GM12878 (cell line): ENCODE results near the gene ZSWIM7. TPM values are rescaled to one million over a fixed set of nuclear protein-coding genes. Genes with fewer than 3 reads are reported as not detected.

Experiments used
- ATAC-seq: fragments of 200-7000 bp; cut with Tn5 transposase; 3 replicates; pipeline ENCODE4 v1.9.1; 2020; ENCODE audit warnings: mild to moderate bottlenecking, moderate library complexity
- BruUV-seq: library from RNA; stranded (reverse); fragments of 400-500 nt; replicated peaks from 2 replicates; lab custom pipeline; 2021; lab: Mats Ljungman, UMichigan
- CTCF ChIA-PET: fragments of 300-600 bp; sonication (Branson Sonifier 250); formaldehyde crosslinking; extraction: SDS; loops from one replicate; lab custom pipeline; 2021; ENCODE audit warnings: inconsistent platforms; lab: Yijun Ruan, JAX
- POLR2A ChIA-PET: fragments of 350-600 bp; formaldehyde crosslinking; extraction: SDS; loops from one replicate; lab custom pipeline; 2021; ENCODE audit warnings: inconsistent platforms; lab: Charles Lee
- RAD21 ChIA-PET: fragments of 300-600 bp; sonication (Branson Sonifier 250); formaldehyde crosslinking; loops from one replicate; lab custom pipeline; 2023; ENCODE audit warnings: antibody characterized with exemption; ENCODE audit not compliant: unreplicated experiment; lab: Charles Lee
- SMC1A ChIA-PET: fragments of 300-600 bp; sonication (Branson Sonifier 250); formaldehyde crosslinking; loops from one replicate; lab custom pipeline; 2023; ENCODE audit not compliant: unreplicated experiment, uncharacterized antibody; lab: Charles Lee
- DNase-seq: peaks from one replicate; pipeline ENCODE4 v3.0.0-alpha.2; 2011; ENCODE audit warnings: low read depth, low spot score
- FAIRE-seq: peaks from 3 replicates; lab custom pipeline; 2011; peaks lifted over from hg19 to GRCh38; lab: Jason Lieb, UNC
- H2AFZ ChIP-seq: 2 replicates; pipeline ENCODE4 v1.6.0; 2011; ENCODE audit warnings: low read depth, low read length, control low read depth; ENCODE audit not compliant: control insufficient read depth
- H3K27ac ChIP-seq: 2 replicates; pipeline ENCODE4 v1.5.1; 2011; ENCODE audit warnings: control low read depth; ENCODE audit not compliant: control insufficient read depth, insufficient read depth
- H3K27me3 ChIP-seq, 2 experiments: replicated peaks in 1 of 2; 2 replicates each; pipeline versions ENCODE4 v1.6.0 to v1.6.1; 2011; ENCODE audit warnings: low read length in 1 of 2; ENCODE audit not compliant: control insufficient read depth in 2 of 2, insufficient read depth in 2 of 2
- H3K36me3 ChIP-seq, 2 experiments: 2 replicates each; pipeline ENCODE4 v1.5.1; 2011; ENCODE audit warnings: low read length in 1 of 2; ENCODE audit not compliant: control insufficient read depth in 2 of 2, insufficient read depth in 2 of 2
- H3K4me1 ChIP-seq: 2 replicates; pipeline ENCODE4 v1.6.1; 2011; ENCODE audit warnings: mild to moderate bottlenecking, low read length, moderate library complexity, mixed read lengths; ENCODE audit not compliant: control insufficient read depth, insufficient read depth
- H3K4me2 ChIP-seq: 2 replicates; pipeline ENCODE4 v1.6.0; 2011; ENCODE audit warnings: control low read depth; ENCODE audit not compliant: control insufficient read depth, insufficient read depth
- H3K4me3 ChIP-seq: fragments of 200-600 bp; sonication (generic); 2 replicates; pipeline ENCODE4 v1.5.1; 2016
- H3K79me2 ChIP-seq: 2 replicates; pipeline ENCODE4 v1.6.0; 2011; ENCODE audit warnings: low read length; ENCODE audit not compliant: control insufficient read depth, insufficient read depth
- H3K9ac ChIP-seq: 2 replicates; pipeline ENCODE4 v1.8.0; 2011; ENCODE audit warnings: low read length, control low read depth, mixed read lengths; ENCODE audit not compliant: control insufficient read depth, insufficient read depth
- H3K9me3 ChIP-seq: replicated peaks from 3 replicates; pipeline ENCODE4 v1.5.1; 2011; ENCODE audit warnings: mild to moderate bottlenecking, low read length; ENCODE audit not compliant: control insufficient read depth, insufficient read depth
- H4K20me1 ChIP-seq: 2 replicates; pipeline ENCODE4 v1.6.0; 2011; ENCODE audit not compliant: control insufficient read depth, insufficient read depth
- BACH1 ChIP-seq: fragments of 450-650 bp; IDR thresholded peaks from 2 replicates; pipeline ENCODE4 v1.6.1; 2017; ENCODE audit warnings: mild to moderate bottlenecking, borderline replicate concordance
- HDGF ChIP-seq: fragments of 450-650 bp; IDR thresholded peaks from 2 replicates; pipeline ENCODE4 v1.6.1; 2016; ENCODE audit warnings: antibody characterized with exemption
- NFIC ChIP-seq: IDR thresholded peaks from 2 replicates; pipeline ENCODE4 v1.6.1; 2012; ENCODE audit warnings: low read depth, mild to moderate bottlenecking, inconsistent platforms, low read length, moderate library complexity
- RAD21 ChIP-seq: IDR thresholded peaks from 2 replicates; pipeline ENCODE4 v1.6.1; 2011; ENCODE audit warnings: mild to moderate bottlenecking, low read depth, low read length, moderate library complexity; ENCODE audit not compliant: insufficient read depth
- SIN3A ChIP-seq: IDR thresholded peaks from 2 replicates; pipeline ENCODE4 v1.6.1; 2012; ENCODE audit warnings: low read depth, low read length, improper control_type of control experiment
- STAT1 ChIP-seq: fragments of 450-650 bp; conservative IDR thresholded peaks from 2 replicates; pipeline ENCODE4 v1.6.1; 2014; ENCODE audit warnings: antibody characterized with exemption, mild to moderate bottlenecking
- SUZ12 ChIP-seq: fragments of 200-600 bp; sonication (generic); IDR thresholded peaks from one replicate; pipeline ENCODE4 v1.6.1; 2018; ENCODE audit warnings: antibody characterized with exemption, mild to moderate bottlenecking; ENCODE audit not compliant: unreplicated experiment
- TARDBP ChIP-seq: IDR thresholded peaks from 2 replicates; pipeline ENCODE4 v1.6.1; 2016; ENCODE audit warnings: borderline replicate concordance
- WGBS: methylation state at CpG from one replicate; pipeline ENCODE4 v1.1.6; 2016; ENCODE audit warnings: low lambda C conversion rate; ENCODE audit not compliant: insufficient replicate concordance, insufficient coverage; ENCODE audit errors: missing lambda C conversion rate; 5-methylcytosine and 5-hydroxymethylcytosine counted together
- in situ Hi-C: fragments of 300-500 bp; cut with MboI; formaldehyde crosslinking; loops from 9 replicates; pipeline ENCODE4 v1.14.3; 2018; ENCODE audit warnings: mixed read lengths
- intact Hi-C: fragments of 100-400 bp; cut with micrococcal nuclease; formaldehyde crosslinking; loops from one replicate; pipeline ENCODE4 v1.14.2; 2022; ENCODE audit not compliant: unreplicated experiment
- polyA plus RNA-seq, 11 experiments: library from polyadenylated mRNA; depleted of rRNA in 4 of 11; unstranded in 6 of 11; stranded (reverse) in 5 of 11; fragments of >200 nt; fragmentation: Nextera tagmentation in 4 of 11; fragmentation: Illumina TruSeq in 1 of 11; extraction: Ambion mirVana in 4 of 11; extraction: Trizol in 1 of 11; gene quantifications; 1 replicate in 1 of 11; 2 replicates in 10 of 11; pipeline versions ENCODE4 v1.2.1 to v1.2.3, GENCODE V29; 2011 to 2016; ENCODE audit warnings: inconsistent platforms in 2 of 11, missing spikeins in 2 of 11, low read depth in 1 of 11
- total RNA-seq, 4 experiments: library from RNA; depleted of rRNA in 3 of 4; stranded (reverse); fragments of >200 nt in 3 of 4; fragmentation: Illumina TruSeq in 1 of 4; extraction: Trizol in 1 of 4; gene quantifications; 2 replicates each; pipeline versions ENCODE4 v1.2.1 to v1.2.3, GENCODE V29; 2013 to 2021
- TF ChIP-seq, protein P1 (sequence below): fragments of 450-650 bp; IDR thresholded peaks from 2 replicates; pipeline ENCODE4 v1.6.1; 2014; ENCODE audit warnings: mild to moderate bottlenecking
- TF ChIP-seq, protein P2 (sequence below): fragments of 450-650 bp; IDR thresholded peaks from 2 replicates; pipeline ENCODE4 v1.6.1; 2016; ENCODE audit warnings: mild to moderate bottlenecking
- TF ChIP-seq, protein P3 (sequence below): IDR thresholded peaks from 2 replicates; pipeline ENCODE4 v1.6.1; 2012; ENCODE audit warnings: improper control_type of control experiment, low read depth, low read length; ENCODE audit not compliant: insufficient replicate concordance

Gene ZSWIM7
- total and polyA plus RNA-seq, 10 of the 15 experiments (the other 5 are each of a cell fraction or from before 2014, with no cell fraction given): 7.0 to 26.6 (median 9.9) TPM

DNA sequence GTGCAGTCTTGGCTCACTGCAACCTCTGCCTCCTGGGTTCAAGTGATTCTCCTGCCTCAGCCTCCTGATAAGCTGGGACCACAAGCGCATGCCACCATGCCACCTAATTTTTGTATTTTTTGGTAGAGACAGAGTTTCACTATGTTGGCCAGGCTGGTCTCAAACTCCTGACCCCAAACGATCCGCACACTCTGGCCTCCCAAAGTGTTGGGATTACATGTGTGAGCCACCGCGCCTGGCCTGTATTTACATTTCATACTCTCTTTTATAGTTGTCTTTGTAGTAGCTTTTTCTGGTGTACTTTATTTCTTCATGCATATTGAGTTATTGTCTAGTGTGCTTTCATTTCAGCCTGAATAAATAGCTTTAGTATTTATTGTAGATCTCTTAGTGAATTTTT lies 64.6 kb downstream of the ZSWIM7 start:
- H2AFZ ChIP-seq: no peak overlapping the region
- ChIA-PET POLR2A (no interaction called here), RAD21 (no interaction called here), CTCF (interaction anchor here (0.6 kb wide), 1 partner anchor 224 kb away, joined by 3 read pairs; no protein-coding TSS in a partner anchor), SMC1A (no interaction called here)
- intact Hi-C loops (no loop called here), in situ Hi-C loops (no loop called here)
- no peak overlapping the region for H3K4me2 ChIP-seq
- H4K20me1 ChIP-seq: no peaks in the 10 kb centered on the region
- no peaks in the 10 kb centered on the region for H3K4me1 ChIP-seq
- H3K79me2 ChIP-seq: no peaks in the 10 kb centered on the region
- TF ChIP-seq, protein P1, sequence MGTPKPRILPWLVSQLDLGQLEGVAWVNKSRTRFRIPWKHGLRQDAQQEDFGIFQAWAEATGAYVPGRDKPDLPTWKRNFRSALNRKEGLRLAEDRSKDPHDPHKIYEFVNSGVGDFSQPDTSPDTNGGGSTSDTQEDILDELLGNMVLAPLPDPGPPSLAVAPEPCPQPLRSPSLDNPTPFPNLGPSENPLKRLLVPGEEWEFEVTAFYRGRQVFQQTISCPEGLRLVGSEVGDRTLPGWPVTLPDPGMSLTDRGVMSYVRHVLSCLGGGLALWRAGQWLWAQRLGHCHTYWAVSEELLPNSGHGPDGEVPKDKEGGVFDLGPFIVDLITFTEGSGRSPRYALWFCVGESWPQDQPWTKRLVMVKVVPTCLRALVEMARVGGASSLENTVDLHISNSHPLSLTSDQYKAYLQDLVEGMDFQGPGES: no peak
- no peak for TF ChIP-seq STAT1
- no peak for TF ChIP-seq SUZ12
- no peak for TF ChIP-seq TARDBP
- no peak for TF ChIP-seq BACH1
- no peak for TF ChIP-seq SIN3A
- no peak for TF ChIP-seq HDGF
- TF ChIP-seq NFIC: no peak
- ATAC-seq (no peak), FAIRE-seq (no peak), DNase-seq (no peak)
- H3K27ac ChIP-seq: no peak overlapping the region
- H3K36me3 ChIP-seq: no peaks in the 10 kb centered on the region
- H3K4me3 ChIP-seq: no peak overlapping the region
- no peaks in the 10 kb centered on the region for H3K9me3 ChIP-seq
- H3K9ac ChIP-seq: no peak overlapping the region
- 94% methylated on average over 5 of the region's 5 CpGs for WGBS
- peaks cover 0 to 3% of the 10 kb centered on the region in 2 experiments; a peak in 1 of 4 replicates for H3K27me3 ChIP-seq
- no TSS peak for BruUV-seq

DNA sequence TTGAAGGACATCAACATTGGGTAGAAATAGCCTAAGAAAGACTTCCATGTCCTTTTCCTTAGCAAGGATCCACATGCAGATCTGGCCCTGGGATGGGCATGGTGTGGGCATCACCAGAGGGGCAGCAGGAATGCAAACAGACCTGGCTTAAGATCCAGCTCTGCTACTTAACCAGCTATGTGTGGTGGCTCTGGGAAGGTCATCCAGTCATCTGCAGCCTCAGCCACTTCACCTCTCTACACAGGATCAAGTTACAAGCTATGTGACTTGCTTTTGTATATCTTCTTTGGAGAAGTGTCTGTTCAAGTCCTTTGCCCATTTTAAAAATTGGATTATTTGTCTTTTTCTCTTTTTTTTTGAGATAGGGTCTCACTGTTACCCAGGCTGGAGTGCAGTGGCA lies 68.1 kb downstream of the ZSWIM7 start:
- Histone ChIP-seq H3K9me3 (no peaks in the 10 kb centered on the region), H3K36me3 (no peaks in the 10 kb centered on the region), H3K9ac (no peak overlapping the region), H3K27me3 (peaks cover 0 to 3% of the 10 kb centered on the region in 2 experiments; a peak in 1 of 4 replicates), H3K79me2 (no peaks in the 10 kb centered on the region), H3K27ac (no peak overlapping the region), H3K4me3 (no peak overlapping the region), H4K20me1 (no peaks in the 10 kb centered on the region), H2AFZ (no peak overlapping the region), H3K4me1 (no peaks in the 10 kb centered on the region), H3K4me2 (no peak overlapping the region)
- ATAC-seq: no peak
- ChIA-PET SMC1A (interaction anchor here (0.9 kb wide), 1 partner anchor 12 kb away, joined by 3 read pairs; no protein-coding TSS in a partner anchor), POLR2A (no interaction called here), CTCF (no interaction called here), RAD21 (no interaction called here)
- no peak for FAIRE-seq
- in situ Hi-C loops: no loop called here
- intact Hi-C loops: no loop called here
- no TSS peak for BruUV-seq
- no peak for DNase-seq
- no peak for TF ChIP-seq RAD21
- TF ChIP-seq, protein P2, sequence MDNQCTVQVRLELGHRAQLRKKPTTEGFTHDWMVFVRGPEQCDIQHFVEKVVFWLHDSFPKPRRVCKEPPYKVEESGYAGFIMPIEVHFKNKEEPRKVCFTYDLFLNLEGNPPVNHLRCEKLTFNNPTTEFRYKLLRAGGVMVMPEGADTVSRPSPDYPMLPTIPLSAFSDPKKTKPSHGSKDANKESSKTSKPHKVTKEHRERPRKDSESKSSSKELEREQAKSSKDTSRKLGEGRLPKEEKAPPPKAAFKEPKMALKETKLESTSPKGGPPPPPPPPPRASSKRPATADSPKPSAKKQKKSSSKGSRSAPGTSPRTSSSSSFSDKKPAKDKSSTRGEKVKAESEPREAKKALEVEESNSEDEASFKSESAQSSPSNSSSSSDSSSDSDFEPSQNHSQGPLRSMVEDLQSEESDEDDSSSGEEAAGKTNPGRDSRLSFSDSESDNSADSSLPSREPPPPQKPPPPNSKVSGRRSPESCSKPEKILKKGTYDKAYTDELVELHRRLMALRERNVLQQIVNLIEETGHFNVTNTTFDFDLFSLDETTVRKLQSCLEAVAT: no peak
- TF ChIP-seq, protein P3, sequence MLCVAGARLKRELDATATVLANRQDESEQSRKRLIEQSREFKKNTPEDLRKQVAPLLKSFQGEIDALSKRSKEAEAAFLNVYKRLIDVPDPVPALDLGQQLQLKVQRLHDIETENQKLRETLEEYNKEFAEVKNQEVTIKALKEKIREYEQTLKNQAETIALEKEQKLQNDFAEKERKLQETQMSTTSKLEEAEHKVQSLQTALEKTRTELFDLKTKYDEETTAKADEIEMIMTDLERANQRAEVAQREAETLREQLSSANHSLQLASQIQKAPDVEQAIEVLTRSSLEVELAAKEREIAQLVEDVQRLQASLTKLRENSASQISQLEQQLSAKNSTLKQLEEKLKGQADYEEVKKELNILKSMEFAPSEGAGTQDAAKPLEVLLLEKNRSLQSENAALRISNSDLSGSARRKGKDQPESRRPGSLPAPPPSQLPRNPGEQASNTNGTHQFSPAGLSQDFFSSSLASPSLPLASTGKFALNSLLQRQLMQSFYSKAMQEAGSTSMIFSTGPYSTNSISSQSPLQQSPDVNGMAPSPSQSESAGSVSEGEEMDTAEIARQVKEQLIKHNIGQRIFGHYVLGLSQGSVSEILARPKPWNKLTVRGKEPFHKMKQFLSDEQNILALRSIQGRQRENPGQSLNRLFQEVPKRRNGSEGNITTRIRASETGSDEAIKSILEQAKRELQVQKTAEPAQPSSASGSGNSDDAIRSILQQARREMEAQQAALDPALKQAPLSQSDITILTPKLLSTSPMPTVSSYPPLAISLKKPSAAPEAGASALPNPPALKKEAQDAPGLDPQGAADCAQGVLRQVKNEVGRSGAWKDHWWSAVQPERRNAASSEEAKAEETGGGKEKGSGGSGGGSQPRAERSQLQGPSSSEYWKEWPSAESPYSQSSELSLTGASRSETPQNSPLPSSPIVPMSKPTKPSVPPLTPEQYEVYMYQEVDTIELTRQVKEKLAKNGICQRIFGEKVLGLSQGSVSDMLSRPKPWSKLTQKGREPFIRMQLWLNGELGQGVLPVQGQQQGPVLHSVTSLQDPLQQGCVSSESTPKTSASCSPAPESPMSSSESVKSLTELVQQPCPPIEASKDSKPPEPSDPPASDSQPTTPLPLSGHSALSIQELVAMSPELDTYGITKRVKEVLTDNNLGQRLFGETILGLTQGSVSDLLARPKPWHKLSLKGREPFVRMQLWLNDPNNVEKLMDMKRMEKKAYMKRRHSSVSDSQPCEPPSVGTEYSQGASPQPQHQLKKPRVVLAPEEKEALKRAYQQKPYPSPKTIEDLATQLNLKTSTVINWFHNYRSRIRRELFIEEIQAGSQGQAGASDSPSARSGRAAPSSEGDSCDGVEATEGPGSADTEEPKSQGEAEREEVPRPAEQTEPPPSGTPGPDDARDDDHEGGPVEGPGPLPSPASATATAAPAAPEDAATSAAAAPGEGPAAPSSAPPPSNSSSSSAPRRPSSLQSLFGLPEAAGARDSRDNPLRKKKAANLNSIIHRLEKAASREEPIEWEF: no peak
